Mucosa of descending colon (tissue), 3 donors: ENCODE results near the gene EDRF1. TPM values are rescaled to one million over a fixed set of nuclear protein-coding genes. Genes with fewer than 3 reads are reported as not detected.

ENCODE experiments used
- ATAC-seq: fragments of 200-7000 bp; cut with Tn5 transposase; one replicate; pipeline ENCODE4 v1.9.1; 2020; ENCODE audit warnings: mild to moderate bottlenecking, moderate library complexity
- DNase-seq, 3 donors: peaks; one replicate each; pipeline ENCODE4 v3.0.0-alpha.2; 2020
- H3K36me3 ChIP-seq: fragments of 200-600 bp; one replicate; pipeline ENCODE4 v1.8.0; 2021; ENCODE audit warnings: low read depth, mild to moderate bottlenecking
- H3K4me1 ChIP-seq: fragments of 200-600 bp; one replicate; pipeline ENCODE4 v1.8.0; 2021; ENCODE audit warnings: low read depth, mild to moderate bottlenecking
- H3K4me3 ChIP-seq: fragments of 200-600 bp; one replicate; pipeline ENCODE4 v1.8.0; 2021; ENCODE audit warnings: mild to moderate bottlenecking
- H3K9me3 ChIP-seq: fragments of 200-600 bp; one replicate; pipeline ENCODE4 v1.8.0; 2021; ENCODE audit warnings: mild to moderate bottlenecking
- intact Hi-C, 2 donors: fragments of 100-400 bp; cut with DNase I in 1 of 2; cut with micrococcal nuclease in 1 of 2; formaldehyde crosslinking; loops; one replicate each; pipeline versions ENCODE4 v1.11.0 to v1.11.1; 2022; cut with DNase I, micrococcal nuclease
- total RNA-seq, 3 donors: library from RNA; stranded (reverse); fragmentation: NEBNext Ultra II Directional in 2 of 3; extraction: Animal tissue kit (Norgen Biotek cat#: 25700) in 2 of 3; gene quantifications; one replicate each; pipeline versions ENCODE4 v1.2.1 to v1.2.4, GENCODE V29; 2021 to 2023
- TF ChIP-seq, protein P1 (sequence below): fragments of 200-600 bp; IDR thresholded peaks from one replicate; pipeline ENCODE4 v1.8.0; 2022; ENCODE audit warnings: antibody characterized with exemption, mild to moderate bottlenecking
- donor health status: DM: no; HTN: no; CAD: no; lungs with moderate emphysema.
- donor health status: DM: no; HTN: no; CAD: no.
- donor health status: DM: no; HTN: yes; CAD: no.

The EDRF1 gene
- total RNA-seq, 3 donors from 2014 or later, result 20.3 to 24.3 (median 23.5) TPM

DNA sequence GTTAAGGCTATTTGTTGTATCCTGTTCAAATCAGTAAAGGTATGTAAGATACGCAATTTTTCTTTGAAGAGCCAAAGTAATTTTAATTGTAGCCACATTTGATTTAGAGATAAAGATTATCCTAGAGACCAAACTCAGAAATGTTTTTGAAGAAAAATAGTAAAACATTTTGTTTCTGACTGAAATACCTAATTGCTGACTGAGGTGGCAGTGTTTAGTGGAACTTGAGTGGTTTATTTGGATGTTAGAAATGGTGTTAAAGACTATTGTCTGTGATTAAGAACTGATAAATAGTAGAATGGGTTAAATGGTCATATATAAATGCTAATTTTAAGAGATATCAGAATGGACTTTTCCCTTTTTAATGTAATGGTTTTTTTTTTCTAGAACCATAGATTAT lies 15.3 kb downstream of the EDRF1 start:
- peaks cover 15% of the 10 kb centered on the region for H3K36me3 ChIP-seq

DNA sequence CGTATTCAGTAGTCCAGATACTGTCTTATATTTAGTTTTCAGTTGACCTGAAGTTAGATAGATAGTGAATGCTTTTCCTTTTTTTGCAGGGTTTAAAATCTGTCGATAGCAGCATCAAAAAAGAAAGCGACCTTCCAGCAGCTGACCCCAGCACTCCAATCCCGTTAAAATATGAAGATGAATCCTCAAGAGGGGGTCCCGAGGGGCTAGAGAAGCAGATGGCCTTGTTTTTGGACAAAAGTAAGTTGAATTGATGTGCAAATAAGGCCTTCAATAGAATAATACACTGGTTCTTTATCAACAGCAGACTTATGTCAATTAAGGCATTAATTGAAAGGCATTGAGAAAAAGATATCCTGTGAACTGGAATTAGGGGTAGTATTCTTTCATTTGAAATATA lies 18.7 kb downstream of the EDRF1 start:
- no peak for ATAC-seq

More for the DNA sequence above, 15.3 kb downstream of the EDRF1 start:
- TF ChIP-seq, protein P1, sequence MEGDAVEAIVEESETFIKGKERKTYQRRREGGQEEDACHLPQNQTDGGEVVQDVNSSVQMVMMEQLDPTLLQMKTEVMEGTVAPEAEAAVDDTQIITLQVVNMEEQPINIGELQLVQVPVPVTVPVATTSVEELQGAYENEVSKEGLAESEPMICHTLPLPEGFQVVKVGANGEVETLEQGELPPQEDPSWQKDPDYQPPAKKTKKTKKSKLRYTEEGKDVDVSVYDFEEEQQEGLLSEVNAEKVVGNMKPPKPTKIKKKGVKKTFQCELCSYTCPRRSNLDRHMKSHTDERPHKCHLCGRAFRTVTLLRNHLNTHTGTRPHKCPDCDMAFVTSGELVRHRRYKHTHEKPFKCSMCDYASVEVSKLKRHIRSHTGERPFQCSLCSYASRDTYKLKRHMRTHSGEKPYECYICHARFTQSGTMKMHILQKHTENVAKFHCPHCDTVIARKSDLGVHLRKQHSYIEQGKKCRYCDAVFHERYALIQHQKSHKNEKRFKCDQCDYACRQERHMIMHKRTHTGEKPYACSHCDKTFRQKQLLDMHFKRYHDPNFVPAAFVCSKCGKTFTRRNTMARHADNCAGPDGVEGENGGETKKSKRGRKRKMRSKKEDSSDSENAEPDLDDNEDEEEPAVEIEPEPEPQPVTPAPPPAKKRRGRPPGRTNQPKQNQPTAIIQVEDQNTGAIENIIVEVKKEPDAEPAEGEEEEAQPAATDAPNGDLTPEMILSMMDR, result no peak
- ATAC-seq, result no peak
- H3K4me1 ChIP-seq, result no peaks in the 10 kb centered on the region
- intact Hi-C loops, result no loop called here
- no peak overlapping the region for H3K4me3 ChIP-seq
- no peak for DNase-seq
- no peaks in the 10 kb centered on the region for H3K9me3 ChIP-seq

DNA sequence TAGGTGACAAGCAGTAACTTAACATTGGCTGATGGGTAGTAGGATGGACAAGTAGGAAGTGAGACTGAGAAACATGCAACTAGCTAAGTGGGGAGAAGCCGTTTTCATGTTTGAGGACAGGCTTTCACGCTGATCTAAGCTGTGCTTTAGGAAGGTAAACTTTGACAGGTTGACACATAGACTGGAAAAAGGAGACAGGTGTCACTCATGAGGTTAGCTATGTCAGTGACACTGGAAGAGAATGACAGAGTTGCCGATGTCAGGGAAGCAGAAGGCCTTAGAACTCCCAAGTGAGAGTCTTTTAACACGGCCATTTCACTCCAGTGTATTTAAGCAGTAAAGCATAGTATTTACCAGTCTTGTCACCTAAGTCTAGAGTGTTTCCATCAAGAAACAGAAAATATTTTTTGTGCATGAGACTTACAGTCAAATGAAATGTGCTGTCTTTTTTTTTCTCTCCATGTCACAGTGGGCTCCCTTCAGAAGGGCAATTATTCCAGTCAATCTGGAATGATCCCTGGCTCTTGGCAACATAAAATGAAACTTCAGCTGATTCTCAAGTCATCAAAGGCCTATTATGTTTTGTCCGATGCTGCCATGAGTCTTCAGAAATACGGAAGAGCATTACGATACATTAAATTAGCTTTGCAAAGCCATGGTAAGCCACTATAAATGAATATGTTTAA lies 20.6 kb downstream of the EDRF1 start:
- Histone ChIP-seq H3K4me1 (no peaks in the 10 kb centered on the region), H3K9me3 (no peaks in the 10 kb centered on the region), H3K4me3 (no peak overlapping the region), H3K36me3 (peaks cover 3% of the 10 kb centered on the region)
- no peak for ATAC-seq
- DNase-seq, result no peak
- intact Hi-C loops, result no loop called here
- TF ChIP-seq, protein P1, result no peak

More for the DNA sequence above, 18.7 kb downstream of the EDRF1 start:
- TF ChIP-seq, protein P1, result no peak
- Histone ChIP-seq H3K4me3 (no peak overlapping the region), H3K4me1 (no peaks in the 10 kb centered on the region), H3K9me3 (no peaks in the 10 kb centered on the region), H3K36me3 (peaks cover 3% of the 10 kb centered on the region)
- no peak for DNase-seq
- intact Hi-C loops, result no loop called here

DNA sequence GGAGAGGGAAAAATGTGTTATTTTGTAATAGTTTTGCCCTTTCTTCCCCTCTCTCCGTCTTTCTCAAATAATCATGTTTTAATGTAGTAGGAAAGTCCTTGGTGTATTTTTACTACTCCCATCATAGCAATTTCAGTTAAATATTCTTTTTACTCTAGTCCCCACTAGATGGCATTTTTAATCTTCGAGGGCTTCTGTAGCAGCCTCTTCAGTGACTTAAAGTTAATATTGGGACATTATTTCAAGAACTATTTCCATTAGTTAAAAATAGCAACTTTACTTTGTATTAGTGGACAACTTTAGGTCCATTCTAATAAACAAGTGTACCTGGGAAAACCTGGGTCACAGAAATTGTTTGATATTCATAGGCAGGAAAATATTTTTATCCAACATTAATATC lies 23.0 kb downstream of the EDRF1 start:
- intact Hi-C loops, result no loop called here
- TF ChIP-seq, protein P1, result no peak
- H3K4me1 ChIP-seq, result no peaks in the 10 kb centered on the region
- DNase-seq, result no peak
- H3K4me3 ChIP-seq, result no peak overlapping the region
- peaks cover 3% of the 10 kb centered on the region for H3K36me3 ChIP-seq
- no peak for ATAC-seq
- no peaks in the 10 kb centered on the region for H3K9me3 ChIP-seq

DNA sequence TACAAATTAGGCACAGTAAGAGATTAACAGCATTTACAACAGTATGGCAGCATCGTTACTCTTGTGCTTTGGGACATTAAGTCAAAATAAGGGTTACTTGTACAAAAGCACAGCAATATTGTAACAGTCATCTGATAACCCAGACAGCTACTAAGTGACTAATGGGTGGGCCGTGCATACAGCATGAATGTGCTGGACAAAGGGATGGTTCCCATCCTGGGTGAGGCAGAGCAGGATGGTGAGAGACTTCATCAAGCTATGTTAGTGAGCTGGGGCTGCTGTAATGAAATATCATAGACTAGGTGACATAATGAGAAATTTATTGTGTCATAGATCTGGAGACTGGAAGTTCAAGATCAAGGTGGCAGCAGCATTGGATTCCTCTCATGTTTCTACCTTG lies 25.4 kb downstream of the EDRF1 start:
- intact Hi-C loops, result no loop called here
- DNase-seq (no peak), ATAC-seq (no peak)
- TF ChIP-seq, protein P1, result no peak
- Histone ChIP-seq H3K9me3 (no peaks in the 10 kb centered on the region), H3K36me3 (no peaks in the 10 kb centered on the region), H3K4me3 (no peak overlapping the region), H3K4me1 (no peaks in the 10 kb centered on the region)
